GM19328 (cell line): ENCODE data around the gene GTF3C4.
"Not testable (repeated sequence)": the region's sequence is repeated elsewhere in the genome, so short reads cannot be mapped to it uniquely, and the experiment has no call there.

ENCODE experiments used
- ATAC-seq: cut with Tn5 transposase; IDR thresholded peaks from one replicate; pipeline ENCODE4 v1.9.1; 2021; ENCODE audit warnings: mild to moderate bottlenecking, moderate library complexity; ENCODE audit not compliant: unreplicated experiment

Gene GTF3C4

DNA sequence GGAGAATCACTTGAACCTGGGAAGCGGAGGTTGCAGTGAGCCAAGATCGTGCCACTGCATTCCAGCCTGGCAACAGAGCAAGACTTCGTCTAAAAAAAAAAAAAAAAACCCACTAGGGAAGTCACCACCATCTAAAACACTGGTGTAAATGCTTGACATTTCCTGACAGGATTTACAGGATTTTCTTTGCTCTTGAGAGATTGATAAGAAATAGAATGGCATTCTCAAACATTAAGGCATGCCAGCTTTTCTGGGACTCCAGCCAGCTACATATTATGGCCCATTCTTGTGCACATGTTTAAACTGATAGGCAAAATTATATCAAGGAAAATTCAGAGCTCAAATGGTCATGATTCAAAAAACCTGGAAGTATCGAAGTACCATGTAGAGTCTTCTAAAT is 28.7 kb downstream of the GTF3C4 start:
- no peak for ATAC-seq

DNA sequence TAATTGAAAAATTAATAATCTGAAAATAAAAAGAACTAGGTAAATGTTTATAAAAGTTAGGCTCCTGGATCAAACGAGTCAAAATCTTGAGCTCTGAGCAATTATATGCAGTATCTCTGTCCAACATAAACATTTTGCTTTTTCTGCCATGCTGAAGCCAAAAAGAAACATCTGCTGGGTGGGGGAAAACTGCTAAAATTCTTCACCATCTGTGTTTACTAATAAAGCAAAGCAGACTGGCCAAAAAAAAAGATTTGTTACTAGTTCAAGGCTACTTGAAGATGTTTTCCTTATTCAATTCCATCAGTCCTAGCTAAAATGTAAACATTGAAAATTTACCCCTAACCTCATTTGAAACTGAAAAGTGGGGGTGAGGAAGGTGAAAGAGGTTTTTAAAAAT is 29.7 kb downstream of the GTF3C4 start:
- ATAC-seq: no peak

DNA sequence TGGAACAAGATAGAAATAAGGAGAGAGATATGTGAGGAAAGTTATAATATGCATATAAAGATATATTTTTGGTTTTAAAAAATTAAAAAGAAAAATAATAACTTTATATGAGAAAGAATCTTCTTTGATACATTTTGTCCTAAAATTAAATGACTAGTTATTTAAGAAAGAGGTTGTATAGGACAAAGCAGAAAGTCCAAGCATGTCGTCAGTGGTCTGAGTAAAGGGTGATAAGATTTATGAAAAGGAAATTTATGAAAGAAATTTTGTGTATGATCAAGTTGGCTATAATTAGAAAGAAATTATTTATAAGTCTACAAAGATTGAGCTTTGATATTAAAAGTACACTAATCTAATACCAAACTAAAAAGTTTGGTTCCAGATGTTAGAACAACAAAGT is 32.0 kb downstream of the GTF3C4 start:
- no peak for ATAC-seq

DNA sequence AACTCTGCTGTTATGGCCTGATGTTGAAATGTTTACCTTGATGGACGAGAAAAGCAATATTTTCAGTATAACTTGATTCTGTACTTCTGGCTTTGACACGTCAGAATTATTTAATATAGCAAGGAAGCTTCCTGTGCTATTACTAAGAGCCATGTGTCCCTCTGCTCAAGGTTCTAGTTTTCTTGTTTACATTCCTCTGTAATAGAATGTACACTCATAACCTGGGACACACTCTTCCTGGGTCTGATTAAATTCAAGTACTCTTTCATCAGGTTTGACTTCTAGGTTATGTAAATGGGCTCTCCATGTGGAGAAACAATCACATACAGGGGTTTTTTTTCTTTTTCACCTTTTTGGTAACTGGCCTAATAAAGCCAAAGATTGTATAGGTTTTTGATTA is 33.1 kb downstream of the GTF3C4 start:
- no peak for ATAC-seq

GRCh38 chr9:132708239-132708638 is 38.0 kb downstream of the GTF3C4 start:
- no peak for ATAC-seq

DNA sequence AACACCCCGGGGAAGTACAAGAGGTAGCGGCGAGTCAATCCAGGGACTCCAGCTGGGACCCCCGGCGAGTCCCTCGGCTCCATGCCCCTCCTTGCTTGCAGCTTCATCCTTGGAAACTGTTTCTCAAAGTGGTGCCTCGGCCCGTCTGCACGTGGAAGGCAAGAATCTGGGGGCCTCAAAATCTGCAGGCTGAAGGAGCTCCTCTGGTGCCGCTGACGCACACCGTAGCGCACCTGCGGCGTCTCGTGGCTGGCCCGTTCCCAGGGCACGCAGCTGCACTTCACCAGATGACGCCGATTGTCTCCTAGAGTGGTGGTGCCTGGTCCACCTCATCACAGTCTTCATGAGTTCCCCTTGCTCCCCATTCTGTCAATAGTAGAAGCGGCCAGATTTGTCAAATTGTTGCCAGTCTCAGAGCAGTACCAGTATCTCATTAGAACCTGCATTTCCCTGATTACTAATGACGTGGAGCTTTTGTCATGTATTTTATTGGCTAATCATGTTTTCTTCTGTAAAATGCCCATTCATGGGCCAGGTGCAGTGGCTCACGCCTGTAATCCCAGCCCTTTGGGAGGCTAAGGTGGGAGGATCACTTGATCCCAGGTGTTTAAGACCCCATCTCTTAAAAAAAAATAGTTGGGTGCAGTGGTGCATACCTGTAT is 38.6 kb downstream of the GTF3C4 start:
- no peak for ATAC-seq

DNA sequence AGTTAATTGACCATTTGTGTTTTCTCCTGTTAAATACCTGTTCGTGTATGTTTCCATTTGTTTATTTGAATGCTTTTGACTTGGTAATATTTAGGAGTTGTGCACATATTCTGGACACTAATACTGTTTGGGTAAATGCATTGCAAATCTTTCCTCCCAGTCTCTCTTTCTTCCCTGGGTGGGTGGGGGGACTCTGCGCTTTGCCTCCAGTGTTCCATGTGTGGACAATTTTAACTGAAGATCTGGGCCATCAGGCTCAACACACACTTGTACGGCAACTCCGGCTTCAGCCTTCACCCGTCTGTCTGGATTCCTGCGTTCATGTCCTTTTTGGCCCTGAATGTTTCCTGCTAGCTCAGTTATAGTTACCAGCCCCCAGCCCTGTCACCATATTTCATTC is 40.1 kb downstream of the GTF3C4 start:
- no peak for ATAC-seq

GRCh38 chr9:132711152-132711551 is 40.9 kb downstream of the GTF3C4 start:
- not testable (repeated sequence) for ATAC-seq

GRCh38 chr9:132711846-132712245 is 41.6 kb downstream of the GTF3C4 start:
- ATAC-seq: no peak

- no peak for ATAC-seq
Measured at GRCh38 chr9:132712753-132713152, 42.5 kb downstream of the GTF3C4 start.

DNA sequence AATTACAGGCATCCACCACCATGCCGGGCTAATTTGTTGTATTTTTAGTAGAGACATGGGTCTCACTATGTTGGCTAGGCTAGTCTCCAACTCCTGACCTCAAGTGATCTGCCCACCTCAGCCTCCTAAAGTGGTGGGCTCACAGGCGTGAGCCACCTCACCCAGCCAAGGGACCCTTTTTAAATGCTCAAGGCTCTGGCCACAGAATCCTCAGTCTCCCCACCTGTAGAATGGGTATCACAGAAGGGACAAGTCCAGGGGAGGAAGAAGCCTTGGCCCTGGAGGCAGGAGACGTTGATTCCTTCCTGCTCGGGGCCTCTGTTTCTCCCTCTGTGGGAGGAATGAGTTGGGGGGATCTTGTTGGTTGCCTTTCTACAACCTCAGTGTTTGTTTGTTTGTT is 45.7 kb downstream of the GTF3C4 start:
- ATAC-seq: no peak

DNA sequence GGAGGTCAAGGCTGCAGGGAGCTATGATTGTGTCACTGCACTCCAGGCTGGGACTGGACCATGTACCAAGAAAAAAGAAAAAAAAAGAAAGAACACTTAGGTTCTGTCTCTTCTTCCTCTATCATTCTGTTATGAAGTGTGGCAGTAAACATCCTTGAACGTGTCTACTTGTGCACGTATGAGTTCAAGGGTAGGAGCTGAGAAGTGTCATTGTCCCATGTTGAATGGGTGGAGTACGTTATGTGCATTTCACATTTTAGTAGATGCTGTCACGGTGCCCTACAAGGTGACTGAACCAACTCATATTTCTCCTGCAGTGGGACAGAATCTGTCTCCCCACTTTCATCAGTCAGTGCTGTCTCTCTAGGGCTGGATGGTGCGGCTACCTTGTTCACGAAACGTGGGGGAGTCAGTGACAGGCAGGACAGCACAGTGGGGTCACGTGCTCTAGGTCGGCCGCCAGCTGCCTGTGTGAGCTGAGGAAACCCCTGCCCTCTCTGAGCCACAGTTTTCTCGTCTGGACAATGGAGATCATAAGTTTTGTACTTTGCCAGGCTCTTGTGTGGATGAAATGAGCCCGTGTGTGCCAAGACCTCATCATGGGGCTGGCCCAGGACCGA is 47.2 kb downstream of the GTF3C4 start:
- ATAC-seq: no peak

DNA sequence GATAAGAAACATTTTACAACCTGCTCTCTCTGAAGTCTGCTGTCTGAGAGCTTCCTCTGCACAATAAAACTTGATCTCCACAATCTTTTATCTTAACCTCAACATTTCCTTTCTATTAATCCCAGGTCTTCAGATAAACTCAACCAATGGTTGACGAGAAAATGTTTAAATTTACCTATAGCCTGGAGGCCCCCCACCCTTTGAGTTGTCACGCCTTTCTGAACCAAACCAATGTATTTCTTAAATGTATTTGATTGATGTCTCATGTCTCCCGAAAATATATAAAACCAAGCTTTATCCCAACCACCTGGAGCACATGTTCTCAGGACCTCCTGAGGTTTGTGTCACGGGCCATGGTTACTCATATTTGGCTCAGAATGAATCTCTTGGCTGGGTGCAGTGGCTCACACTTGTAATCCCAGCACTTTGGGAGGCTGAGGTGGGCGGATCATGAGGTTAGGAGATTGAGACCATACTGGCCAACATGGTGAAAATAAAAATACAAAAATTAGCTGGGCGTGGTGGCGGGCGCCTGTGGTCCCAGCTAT is 48.2 kb downstream of the GTF3C4 start:
- not testable (repeated sequence) for ATAC-seq

DNA sequence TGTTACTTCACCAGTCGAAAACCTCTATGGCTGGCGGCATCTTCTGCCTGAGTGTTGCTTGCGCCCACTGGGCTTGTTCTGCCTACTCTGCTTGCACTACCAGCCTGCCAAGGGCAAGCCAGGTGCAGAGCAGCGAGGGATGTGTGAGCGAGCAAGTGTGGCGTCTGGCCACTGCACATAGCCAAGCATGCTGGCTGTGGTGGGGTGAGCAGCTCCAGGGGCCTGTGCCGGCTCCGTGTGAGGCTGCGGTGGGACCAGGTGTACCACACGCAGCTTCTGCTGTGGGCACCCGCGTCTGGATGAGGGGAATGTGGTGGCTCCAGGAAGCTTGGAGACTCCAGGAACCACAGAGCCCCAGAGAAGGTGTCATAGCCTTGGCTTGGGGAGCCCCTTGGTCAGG is 51.4 kb downstream of the GTF3C4 start:
- no peak for ATAC-seq

GRCh38 chr9:132722564-132723065 is 52.4 kb downstream of the GTF3C4 start:
- ATAC-seq: no peak

- ATAC-seq: no peak
Measured at GRCh38 chr9:132723809-132724208, 53.5 kb downstream of the GTF3C4 start.

GRCh38 chr9:132725306-132725705 is 55.0 kb downstream of the GTF3C4 start:
- ATAC-seq: no peak

GRCh38 chr9:132726576-132727130 is 56.4 kb downstream of the GTF3C4 start:
- no peak for ATAC-seq

DNA sequence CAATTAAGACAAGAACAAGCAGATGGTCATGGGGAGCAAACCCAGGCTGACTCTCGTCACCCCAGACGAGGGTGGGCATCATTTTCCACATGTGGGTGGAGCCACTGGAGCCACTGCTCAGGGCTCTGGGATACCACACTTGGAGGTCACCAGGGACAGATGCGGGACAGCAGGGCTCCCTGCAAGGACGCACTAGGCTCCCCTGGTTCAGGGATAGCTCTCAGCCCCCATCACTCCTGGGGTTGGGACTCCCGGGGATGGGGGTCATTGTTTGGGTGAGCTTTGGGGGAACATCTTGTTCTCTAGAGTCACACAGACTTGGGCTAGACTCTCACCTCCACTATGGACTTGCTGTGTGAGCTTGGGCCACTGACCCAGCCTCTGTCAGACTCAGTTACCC is 57.8 kb downstream of the GTF3C4 start:
- ATAC-seq: no peak

- ATAC-seq: no peak
Measured at GRCh38 chr9:132728497-132728896, 58.2 kb downstream of the GTF3C4 start.

DNA sequence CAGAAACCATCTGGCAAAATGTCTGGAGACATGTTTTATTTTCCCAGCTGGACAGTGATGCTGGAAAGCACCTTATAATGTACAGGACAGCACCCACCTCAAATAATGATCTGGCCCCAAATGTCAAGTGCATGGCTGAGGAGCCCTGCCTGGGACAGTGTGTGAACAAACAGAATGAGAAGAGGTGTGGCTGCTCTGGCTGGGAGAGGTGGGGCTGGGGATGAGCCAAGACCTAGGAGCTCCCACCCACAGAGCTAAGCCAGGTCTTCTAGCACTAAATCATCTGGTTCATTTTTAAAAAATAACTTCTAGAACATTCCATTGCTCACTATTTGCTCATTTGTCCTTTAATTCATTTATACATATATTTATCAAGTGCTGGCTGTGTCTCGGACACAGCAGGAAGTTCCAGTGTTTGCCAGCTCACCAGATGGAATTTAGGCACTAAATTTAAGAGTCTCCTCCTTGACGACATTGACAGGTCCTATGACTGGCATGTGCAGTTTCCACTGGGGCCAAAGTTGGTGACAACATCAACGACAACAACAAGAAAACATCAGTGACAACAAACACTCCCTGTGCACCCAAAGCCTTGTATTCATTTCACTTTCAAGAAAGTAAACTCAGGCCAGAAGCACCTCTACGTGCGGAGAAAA is 59.1 kb downstream of the GTF3C4 start:
- ATAC-seq: no peak
